Measurements from ENCODE around the gene TIA1.
A peak's percentile ranks its signal among the peaks of the same experiment; 100 is the strongest.
"Not testable (repeated sequence)": the region's sequence is repeated elsewhere in the genome, so short reads cannot be mapped to it uniquely, and the experiment has no call there.

The TIA1 gene

GRCh38 chr2:70214365-70214764 lies 34.1 kb downstream of the TIA1 start:
- no peak for DNase-seq

DNA sequence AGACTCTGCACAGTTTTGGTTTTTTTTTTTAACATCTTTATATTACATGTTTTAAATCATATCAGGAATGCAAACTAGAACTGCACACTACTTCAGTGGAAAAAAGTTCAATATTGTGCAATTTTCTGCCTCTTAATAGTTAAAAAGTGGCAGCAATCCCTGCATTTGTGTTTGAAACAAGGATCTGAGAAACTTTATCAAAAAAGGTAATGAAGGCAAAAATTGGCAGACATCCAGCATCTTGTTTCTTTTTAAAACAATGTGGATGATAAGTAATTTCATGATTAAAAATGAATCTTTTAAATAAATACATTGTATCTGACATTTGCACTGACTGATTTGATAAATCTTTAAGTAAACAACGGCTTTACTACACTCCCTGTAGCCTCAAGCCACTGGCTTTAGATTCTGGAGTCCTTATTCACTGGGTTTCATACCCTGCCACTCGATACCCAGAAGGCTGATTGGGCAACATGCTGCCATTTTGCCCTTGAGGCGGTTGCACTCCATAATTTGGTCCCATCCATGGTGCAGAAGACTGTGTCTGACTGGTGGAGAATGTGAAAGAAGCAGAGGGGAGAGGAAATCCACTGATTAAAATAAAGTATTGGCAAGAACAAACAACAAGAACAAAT lies 36.0 kb downstream of the TIA1 start:
- DNase-seq, result no peak

DNA sequence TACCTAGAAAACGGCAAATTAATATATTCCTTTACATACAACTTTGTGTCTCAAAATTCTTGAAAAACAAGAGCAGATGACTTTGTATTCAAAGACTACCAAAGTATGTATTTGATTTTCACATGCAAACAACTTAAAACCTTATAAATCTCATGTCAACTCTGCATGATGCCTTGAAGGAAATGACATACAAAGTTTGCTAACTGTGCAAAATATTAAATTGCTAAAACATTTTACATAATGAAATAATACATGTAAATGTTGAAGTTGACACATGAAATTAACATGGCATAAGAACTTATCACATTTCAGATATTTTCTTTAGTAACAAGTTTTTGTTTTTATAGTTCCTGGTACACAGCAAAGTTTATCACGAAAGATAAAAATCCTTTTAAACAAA lies 36.8 kb downstream of the TIA1 start:
- DNase-seq, result no peak

DNA sequence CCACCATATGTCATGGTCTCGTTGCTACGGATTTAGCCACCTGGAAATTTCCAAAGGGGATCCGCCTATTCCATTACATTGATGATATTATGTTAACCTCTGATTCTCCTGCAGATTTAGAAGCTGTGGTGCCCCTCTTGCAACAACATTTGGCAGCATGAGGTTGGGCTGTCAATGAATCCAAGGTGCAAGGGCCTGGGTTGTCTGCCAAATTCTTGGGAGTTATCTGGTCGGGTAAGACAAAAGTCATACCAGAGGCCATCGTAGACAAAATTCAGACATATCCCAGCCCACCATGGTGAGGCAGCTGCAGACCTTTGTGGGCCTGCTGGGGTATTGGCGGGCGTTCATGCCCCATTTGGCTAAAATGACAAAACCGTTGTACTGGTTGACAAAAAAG lies 44.0 kb downstream of the TIA1 start:
- no peak for DNase-seq

DNA sequence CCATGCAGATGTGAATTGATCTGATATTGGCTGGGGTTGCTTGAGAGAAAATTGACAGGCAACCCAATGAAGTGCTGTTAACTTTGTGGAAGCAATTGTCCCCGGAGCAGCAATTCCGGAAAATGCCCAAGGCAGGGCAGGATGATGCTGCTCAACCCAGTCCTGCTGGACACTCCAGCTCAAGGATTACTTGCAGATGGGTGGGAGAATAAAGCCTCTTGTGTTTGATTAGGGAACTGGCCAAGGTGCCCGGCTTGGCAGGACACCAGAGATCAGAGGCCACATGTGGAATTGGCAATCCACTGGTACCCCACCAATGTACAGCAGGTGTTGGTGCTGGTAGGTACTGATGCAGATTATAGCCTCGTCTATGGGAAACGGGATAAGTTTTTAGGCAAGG lies 45.3 kb downstream of the TIA1 start:
- DNase-seq, result no peak

DNA sequence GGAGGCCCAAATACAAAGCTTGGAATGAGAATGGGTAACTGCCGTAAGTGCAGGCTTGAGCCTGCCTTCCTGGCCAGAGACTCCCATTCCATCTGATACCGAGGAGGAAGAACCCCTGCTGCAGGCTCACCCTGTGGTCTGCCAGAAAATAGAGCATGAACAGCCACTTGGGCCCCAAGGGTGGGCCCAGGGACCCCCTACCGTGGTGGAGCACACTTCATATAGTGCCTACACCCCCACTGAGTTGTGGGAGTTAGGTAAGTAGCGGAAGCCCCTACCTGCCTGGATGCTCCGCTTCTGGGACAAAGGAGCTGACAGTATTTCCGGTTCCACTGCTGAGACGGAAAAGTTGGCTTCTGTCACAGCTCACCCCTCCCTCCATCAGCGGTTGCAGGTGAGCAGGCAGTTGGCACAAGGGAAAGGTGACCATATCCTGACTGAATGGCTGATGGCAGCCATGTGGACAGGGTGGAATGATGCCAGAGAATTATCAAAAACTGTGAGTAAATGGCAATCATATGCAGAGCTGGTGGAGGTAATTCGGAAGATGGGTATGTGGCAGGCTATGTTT lies 46.1 kb downstream of the TIA1 start:
- DNase-seq, result no peak

- no peak for DNase-seq
Observed at GRCh38 chr2:70201831-70202230, 46.6 kb downstream of the TIA1 start.

DNA sequence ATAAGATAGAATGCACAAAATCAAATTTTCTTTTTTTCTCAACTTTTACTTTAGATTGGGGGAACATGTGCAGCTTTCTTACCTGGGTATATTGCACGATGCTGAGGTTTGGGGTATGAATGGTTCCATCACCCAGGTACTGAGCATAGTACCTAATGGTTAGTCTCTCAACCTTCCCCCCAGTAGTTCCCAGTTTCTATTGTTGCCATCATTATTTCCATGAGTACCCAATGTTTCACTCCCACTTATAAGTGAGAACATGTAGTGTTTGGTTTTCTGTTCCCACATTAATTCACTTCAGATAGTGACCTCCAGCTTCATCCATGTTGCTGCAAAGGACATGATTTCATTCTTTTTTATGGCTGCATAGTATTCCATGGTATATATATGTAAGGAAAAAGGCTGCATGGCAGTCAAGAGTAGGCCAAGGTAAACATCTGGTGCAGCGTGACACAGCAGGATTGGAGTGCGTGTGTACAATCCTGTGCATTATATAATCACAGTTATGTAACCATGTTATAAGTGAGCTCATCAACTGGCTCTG lies 47.1 kb downstream of the TIA1 start:
- no peak for DNase-seq

GRCh38 chr2:70199320-70199864 lies 49.0 kb downstream of the TIA1 start:
- DNase-seq, result no peak

DNA sequence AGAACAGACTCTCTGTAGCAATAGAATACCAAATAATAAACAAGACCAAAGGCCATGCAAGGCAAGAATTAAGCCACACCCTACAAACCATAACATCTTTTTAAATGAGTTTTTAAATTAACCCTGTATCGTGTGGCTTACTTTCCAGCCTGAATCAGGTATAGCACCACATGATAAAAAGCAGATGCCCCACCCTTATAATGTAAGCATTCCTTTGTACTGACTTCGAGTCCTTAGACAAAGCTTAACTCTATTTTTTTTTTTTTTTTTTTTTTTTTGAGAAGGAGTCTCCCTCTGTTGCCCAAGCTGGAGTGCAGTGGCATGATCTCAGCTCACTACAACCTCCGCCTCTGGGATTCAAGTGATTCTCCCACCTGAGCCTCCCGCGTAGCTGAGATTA lies 55.9 kb downstream of the TIA1 start:
- DNase-seq, result no peak

DNA sequence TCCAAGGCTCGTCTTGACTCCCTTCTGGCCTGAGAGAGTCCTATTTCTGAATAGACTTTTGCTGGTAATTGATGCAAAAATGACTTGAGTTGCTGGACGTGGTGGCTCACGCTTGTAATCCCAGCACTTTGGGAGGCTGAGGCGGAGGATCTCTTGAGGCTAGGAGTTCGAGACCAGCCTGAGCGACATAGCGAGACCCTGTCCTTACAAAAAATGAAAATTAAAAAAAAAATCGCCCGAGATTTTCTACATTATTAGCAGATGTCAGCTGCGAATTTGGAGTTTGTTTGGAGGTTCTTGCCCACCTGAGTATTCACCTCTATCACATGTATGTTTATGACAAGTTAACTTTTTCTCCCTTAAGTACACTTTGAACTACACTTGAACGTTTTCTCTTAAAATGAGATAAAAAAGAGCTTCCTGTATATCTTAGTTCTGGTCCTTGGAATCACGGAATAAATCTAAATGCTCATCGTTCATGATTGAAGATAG lies 57.1 kb downstream of the TIA1 start:
- no peak for DNase-seq

DNA sequence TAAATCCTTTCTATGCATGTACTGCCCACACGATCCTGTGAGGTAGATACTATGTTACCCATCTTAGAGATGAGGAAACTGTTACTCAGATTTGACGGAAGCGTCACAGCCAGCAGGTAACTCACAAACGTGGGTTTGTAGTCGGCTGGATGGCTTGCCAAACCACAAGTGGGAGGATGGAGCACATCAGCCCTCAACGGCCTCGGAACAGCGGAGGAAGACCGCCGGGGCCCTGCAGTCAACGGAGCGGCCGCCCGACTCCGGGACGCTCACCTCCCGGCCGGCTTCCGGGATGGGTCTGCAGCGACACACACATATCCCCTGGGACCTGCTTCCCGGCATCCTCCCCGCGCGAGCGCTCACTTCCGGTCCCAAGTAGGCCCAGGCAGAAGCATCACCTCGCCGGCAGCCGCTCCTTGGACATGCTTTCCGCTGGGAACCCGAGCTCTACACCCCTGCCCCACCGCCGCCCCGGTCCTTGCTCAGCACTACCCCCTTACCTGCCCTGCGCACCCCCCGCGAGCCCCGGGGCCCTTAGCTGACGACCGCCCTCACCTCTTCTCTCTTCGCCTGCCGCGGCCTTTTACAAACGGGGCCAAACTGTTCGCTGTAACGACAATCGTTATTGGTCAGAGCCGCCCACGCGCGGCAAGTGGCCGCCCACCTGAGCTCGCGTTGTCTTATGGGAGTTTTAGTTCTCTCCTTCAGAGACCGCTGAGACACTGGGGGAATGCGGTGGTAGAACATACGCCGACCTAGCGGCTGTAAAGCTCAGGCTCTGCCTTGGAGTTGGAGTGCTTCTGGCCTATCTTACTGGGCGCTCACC lies 57.8 kb downstream of the TIA1 start, which contains the start of gene C2orf42:
C2orf42 (minus strand) TSS at position 602 of the 826 bp plus-strand sequence. CDS start 9,034 bp downstream, outside the sequence.
- peak; percentile 97 for DNase-seq

DNA sequence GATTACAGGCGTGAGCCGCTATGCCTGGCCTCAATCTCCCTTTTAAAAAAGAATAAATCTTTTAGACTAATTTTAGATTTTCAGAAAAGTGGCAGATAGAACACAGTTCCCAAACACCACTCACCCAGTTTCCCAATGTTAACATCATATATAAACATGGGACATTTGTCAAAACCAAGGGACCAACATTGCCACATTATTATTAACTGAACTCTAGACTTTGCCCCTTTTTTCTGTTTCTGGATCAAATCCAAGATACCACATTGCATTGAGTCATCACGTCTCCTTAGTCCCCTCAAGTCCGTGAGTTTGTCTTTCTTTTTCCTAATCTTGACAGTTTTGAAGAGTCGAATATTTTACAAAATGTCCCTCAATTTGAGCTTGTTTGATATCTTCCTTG lies 60.0 kb downstream of the TIA1 start:
- DNase-seq, result no peak

GRCh38 chr2:70187170-70187569 lies 61.3 kb downstream of the TIA1 start:
- not testable (repeated sequence) for DNase-seq

- DNase-seq, result no peak
Observed at GRCh38 chr2:70182689-70183088, 65.7 kb downstream of the TIA1 start.

- DNase-seq, result no peak
Observed at GRCh38 chr2:70181363-70181956, 67.0 kb downstream of the TIA1 start.

- no peak for DNase-seq
Observed at GRCh38 chr2:70173520-70173919, 74.9 kb downstream of the TIA1 start.

GRCh38 chr2:70169654-70170245 lies 78.7 kb downstream of the TIA1 start:
- DNase-seq, result not testable (repeated sequence)

- DNase-seq, result no peak
Observed at GRCh38 chr2:70161069-70161534, 87.3 kb downstream of the TIA1 start.

GRCh38 chr2:70160545-70160944 lies 87.9 kb downstream of the TIA1 start:
- DNase-seq, result no peak
